ENCODE measurements around the gene NAGPA.

The NAGPA gene

GRCh38 chr16:5003828-5004227 is 29.9 kb downstream of the NAGPA start:
- Histone ChIP-seq H3K27ac (no peak overlapping the region), H3K4me3 (no peak overlapping the region)
- no peak for DNase-seq (ENCODE audit: low spot score)
- TF ChIP-seq CTCF (IDR thresholded peaks at IDR 0.05): no peak

- no peak overlapping the region for H3K4me3 ChIP-seq
- H3K27ac ChIP-seq: no peak overlapping the region
- TF ChIP-seq CTCF (IDR thresholded peaks at IDR 0.05): no peak
- DNase-seq (ENCODE audit: low spot score): no peak
Observed at GRCh38 chr16:5003211-5003610, 30.5 kb downstream of the NAGPA start.

GRCh38 chr16:5002699-5003143 is 31.0 kb downstream of the NAGPA start:
- no peak for TF ChIP-seq CTCF (IDR thresholded peaks at IDR 0.05)
- Histone ChIP-seq H3K27ac (no peak overlapping the region), H3K4me3 (no peak overlapping the region)
- no peak for DNase-seq (ENCODE audit: low spot score)

GRCh38 chr16:5001986-5002385 is 31.7 kb downstream of the NAGPA start:
- no peak for DNase-seq (ENCODE audit: low spot score)
- TF ChIP-seq CTCF (IDR thresholded peaks at IDR 0.05): no peak
- Histone ChIP-seq H3K4me3 (no peak overlapping the region), H3K27ac (no peak overlapping the region)

GRCh38 chr16:5001571-5001970 is 32.2 kb downstream of the NAGPA start:
- no peak overlapping the region for H3K4me3 ChIP-seq
- no peak overlapping the region for H3K27ac ChIP-seq
- no peak for DNase-seq (ENCODE audit: low spot score)
- TF ChIP-seq CTCF (IDR thresholded peaks at IDR 0.05): no peak

GRCh38 chr16:5000573-5001001 is 33.1 kb downstream of the NAGPA start:
- Histone ChIP-seq H3K4me3 (no peak overlapping the region), H3K27ac (no peak overlapping the region)
- no peak for TF ChIP-seq CTCF (IDR thresholded peaks at IDR 0.05)
- no peak for DNase-seq (ENCODE audit: low spot score)

GRCh38 chr16:4994719-4995434 is 38.9 kb downstream of the NAGPA start:
- no peak overlapping the region for H3K4me3 ChIP-seq
- no peak overlapping the region for H3K27ac ChIP-seq
- DNase-seq (ENCODE audit: low spot score): no peak
- no peak for TF ChIP-seq CTCF (IDR thresholded peaks at IDR 0.05)

Data from coronary artery (tissue), 2 donors.